Esophagus muscularis mucosa (tissue), 4 donors: ENCODE measurements around the gene TBKBP1. TPM values are rescaled to one million over a fixed set of nuclear protein-coding genes. Genes with fewer than 3 reads are reported as not detected.

Experiments
- DNase-seq: peaks from one replicate; pipeline ENCODE4 v3.0.0-alpha.2; 2017; ENCODE audit errors: extremely low spot score
- H3K27ac ChIP-seq, 4 donors: fragments of 200-600 bp; sonication (generic); replicated peaks in 1 of 4; 1 replicate in 3 of 4; 2 replicates in 1 of 4; pipeline ENCODE4 v1.5.1; 2016 to 2019; ENCODE audit warnings: mild to moderate bottlenecking in 1 of 4
- H3K27me3 ChIP-seq, 4 donors: fragments of 200-600 bp; sonication (generic); one replicate each; pipeline versions ENCODE4 v1.5.1 to v1.6.0; 2016 to 2019
- H3K36me3 ChIP-seq, 4 donors: fragments of 200-600 bp; sonication (generic); one replicate each; pipeline ENCODE4 v1.5.1; 2016 to 2019
- H3K4me1 ChIP-seq, 4 donors: fragments of 200-600 bp; sonication (generic); one replicate each; pipeline ENCODE4 v1.5.1; 2016 to 2019
- H3K4me3 ChIP-seq, 4 donors: fragments of 200-600 bp; sonication (generic); 1 replicate in 2 of 4; 2 replicates in 2 of 4; pipeline ENCODE4 v1.5.1; 2016 to 2019; ENCODE audit warnings: mild to moderate bottlenecking in 4 of 4, moderate library complexity in 1 of 4
- H3K9me3 ChIP-seq, 4 donors: fragments of 200-600 bp; sonication (generic); 1 replicate in 3 of 4; 2 replicates in 1 of 4; pipeline ENCODE4 v1.5.1; 2016 to 2019
- EP300 ChIP-seq: sonication (generic); formaldehyde crosslinking; IDR thresholded peaks from one replicate; pipeline ENCODE4 v1.6.1; 2017; ENCODE audit warnings: antibody characterized with exemption
- POLR2A ChIP-seq: fragments of 450-650 bp; IDR thresholded peaks from one replicate; pipeline ENCODE4 v1.6.1; 2017; ENCODE audit warnings: antibody characterized with exemption, moderate library complexity, mild to moderate bottlenecking, low read depth
- POLR2AphosphoS5 ChIP-seq, 2 donors: sonication (generic); formaldehyde crosslinking; IDR thresholded peaks; one replicate each; pipeline ENCODE4 v1.6.1; 2017; ENCODE audit warnings: antibody characterized with exemption in 2 of 2
- WGBS: methylation state at CpG from one replicate; pipeline ENCODE4 v1.1.5; 2018; 5-methylcytosine and 5-hydroxymethylcytosine counted together
- intact Hi-C: fragments of 100-400 bp; cut with DNase I; formaldehyde crosslinking; loops from one replicate; pipeline ENCODE4 v1.15.1; 2023
- total RNA-seq, 4 donors: library from RNA; depleted of rRNA; stranded (reverse); fragments of >200 nt; gene quantifications; one replicate each; pipeline versions ENCODE4 v1.1.0 to v1.2.1, GENCODE V29; 2016
- TF ChIP-seq, protein P1 (sequence below), 3 experiments: fragments of 200-600 bp in 2 of 3; fragments of 450-650 bp in 1 of 3; sonication (generic) in 2 of 3; IDR thresholded peaks; one replicate each; pipeline ENCODE4 v1.5.1; 2017 to 2019; ENCODE audit warnings: antibody characterized with exemption in 3 of 3, mild to moderate bottlenecking in 2 of 3, moderate library complexity in 1 of 3

The TBKBP1 gene
- total RNA-seq, 4 donors from 2014 or later: 11.9 to 26.9 (median 21.2) TPM

DNA sequence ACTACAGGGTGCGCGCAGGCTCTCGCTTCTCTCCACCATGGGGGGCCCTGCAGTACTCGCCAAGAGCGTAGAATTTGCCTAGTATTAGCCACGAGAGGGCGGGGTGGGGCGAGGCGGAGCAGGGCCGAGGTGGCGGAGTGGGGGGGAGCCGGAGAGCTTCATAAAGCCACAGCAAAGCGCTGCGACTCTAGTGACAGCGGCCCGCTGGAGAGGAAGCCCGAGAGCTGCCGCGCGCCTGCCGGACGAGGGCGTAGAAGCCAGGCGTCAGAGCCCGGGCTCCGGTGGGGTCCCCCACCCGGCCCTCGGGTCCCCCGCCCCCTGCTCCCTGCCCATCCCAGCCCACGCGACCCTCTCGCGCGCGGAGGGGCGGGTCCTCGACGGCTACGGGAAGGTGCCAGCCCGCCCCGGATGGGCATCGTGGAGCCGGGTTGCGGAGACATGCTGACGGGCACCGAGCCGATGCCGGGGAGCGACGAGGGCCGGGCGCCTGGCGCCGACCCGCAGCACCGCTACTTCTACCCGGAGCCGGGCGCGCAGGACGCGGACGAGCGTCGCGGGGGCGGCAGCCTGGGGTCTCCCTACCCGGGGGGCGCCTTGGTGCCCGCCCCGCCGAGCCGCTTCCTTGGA is 39.2 kb downstream of the TBKBP1 start, which contains the start of gene TBX21:
TSS of gene TBX21 (plus strand) at position 190 of the 627 bp plus-strand sequence. CDS start at position 409, 219 bp downstream.
- peak within 1 kb of the TSS; percentile 50 to 59 (median 52) for H3K4me3 ChIP-seq
- peaks cover 0 to 87% (median 23%) of the 10 kb centered on the region in 4 donors for H3K27me3 ChIP-seq
- no peaks in the 10 kb centered on the region for H3K9me3 ChIP-seq
- WGBS: under 1% methylated on average over 22 of the region's 73 CpGs
- intact Hi-C loops: no loop called here
- no peak for TF ChIP-seq POLR2AphosphoS5 (IDR thresholded peaks at IDR 0.05)
- TF ChIP-seq, protein P1, sequence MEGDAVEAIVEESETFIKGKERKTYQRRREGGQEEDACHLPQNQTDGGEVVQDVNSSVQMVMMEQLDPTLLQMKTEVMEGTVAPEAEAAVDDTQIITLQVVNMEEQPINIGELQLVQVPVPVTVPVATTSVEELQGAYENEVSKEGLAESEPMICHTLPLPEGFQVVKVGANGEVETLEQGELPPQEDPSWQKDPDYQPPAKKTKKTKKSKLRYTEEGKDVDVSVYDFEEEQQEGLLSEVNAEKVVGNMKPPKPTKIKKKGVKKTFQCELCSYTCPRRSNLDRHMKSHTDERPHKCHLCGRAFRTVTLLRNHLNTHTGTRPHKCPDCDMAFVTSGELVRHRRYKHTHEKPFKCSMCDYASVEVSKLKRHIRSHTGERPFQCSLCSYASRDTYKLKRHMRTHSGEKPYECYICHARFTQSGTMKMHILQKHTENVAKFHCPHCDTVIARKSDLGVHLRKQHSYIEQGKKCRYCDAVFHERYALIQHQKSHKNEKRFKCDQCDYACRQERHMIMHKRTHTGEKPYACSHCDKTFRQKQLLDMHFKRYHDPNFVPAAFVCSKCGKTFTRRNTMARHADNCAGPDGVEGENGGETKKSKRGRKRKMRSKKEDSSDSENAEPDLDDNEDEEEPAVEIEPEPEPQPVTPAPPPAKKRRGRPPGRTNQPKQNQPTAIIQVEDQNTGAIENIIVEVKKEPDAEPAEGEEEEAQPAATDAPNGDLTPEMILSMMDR (IDR thresholded peaks at IDR 0.05): peak in 1 of 3 experiments; percentile 12
- no peaks in the 10 kb centered on the region for H3K36me3 ChIP-seq
- H3K4me1 ChIP-seq: peaks cover 3 to 16% (median 14%) of the 10 kb centered on the region in 4 donors
- no peak within 1 kb of the TSS for H3K27ac ChIP-seq
- DNase-seq: no peak

DNA sequence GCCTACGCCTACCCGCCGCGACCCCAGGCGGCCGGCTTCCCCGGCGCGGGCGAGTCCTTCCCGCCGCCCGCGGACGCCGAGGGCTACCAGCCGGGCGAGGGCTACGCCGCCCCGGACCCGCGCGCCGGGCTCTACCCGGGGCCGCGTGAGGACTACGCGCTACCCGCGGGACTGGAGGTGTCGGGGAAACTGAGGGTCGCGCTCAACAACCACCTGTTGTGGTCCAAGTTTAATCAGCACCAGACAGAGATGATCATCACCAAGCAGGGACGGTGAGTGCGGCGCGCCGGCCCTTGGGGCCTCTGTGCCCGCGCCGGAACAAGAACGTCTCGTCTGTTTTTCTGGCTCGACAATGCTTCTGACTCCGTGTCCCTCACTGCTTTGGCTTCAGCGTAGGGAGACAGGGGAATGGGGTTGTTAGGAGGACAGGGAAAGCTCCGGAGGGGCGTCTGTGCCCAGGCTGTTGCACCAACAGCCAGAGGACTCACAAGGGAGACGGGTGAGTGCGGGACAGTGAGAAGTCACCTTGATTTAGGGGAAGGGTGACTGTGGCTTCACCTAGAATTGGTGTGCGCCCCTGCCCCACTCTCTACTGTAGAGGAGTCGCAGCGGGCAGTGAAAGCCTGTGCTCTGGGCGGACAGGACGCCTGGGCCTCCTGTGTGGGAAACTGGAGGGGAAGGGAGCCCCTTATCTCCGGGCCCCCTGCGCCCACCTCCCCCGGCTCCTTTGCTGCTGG is 39.9 kb downstream of the TBKBP1 start:
- intact Hi-C loops: no loop called here
- DNase-seq: no peak
- Histone ChIP-seq H3K4me1 (peaks cover 3 to 16% (median 14%) of the 10 kb centered on the region in 4 donors), H3K36me3 (no peaks in the 10 kb centered on the region), H3K9me3 (no peaks in the 10 kb centered on the region), H3K27me3 (peaks cover 0 to 88% (median 23%) of the 10 kb centered on the region in 4 donors), H3K4me3 (peak overlapping the region; percentile 50 to 59 (median 52)), H3K27ac (no peak overlapping the region)
- TF ChIP-seq POLR2AphosphoS5 (IDR thresholded peaks at IDR 0.05) (no peak), POLR2A (no peak), EP300 (no peak)
- TF ChIP-seq, protein P1 (IDR thresholded peaks at IDR 0.05): no peak
- WGBS: 11% methylated on average over 24 of the region's 60 CpGs

DNA sequence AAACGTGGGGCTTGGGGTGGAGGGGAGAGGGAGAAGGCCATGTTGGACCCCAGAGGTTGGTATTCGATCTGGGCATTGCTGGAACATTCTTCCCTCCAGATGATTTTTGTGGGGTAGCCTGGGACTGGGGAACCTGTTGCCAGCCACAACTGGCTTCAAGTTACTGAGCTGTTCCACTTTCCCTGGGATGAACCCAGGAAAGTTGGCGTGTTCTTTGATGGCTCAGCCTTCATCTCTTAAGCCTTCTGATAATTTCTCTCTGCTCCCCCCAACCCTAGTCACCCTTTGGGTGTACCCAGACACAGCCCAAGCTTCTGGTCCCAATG is 41.1 kb downstream of the TBKBP1 start:
- DNase-seq: no peak
- Histone ChIP-seq H3K9me3 (no peaks in the 10 kb centered on the region), H3K27ac (no peak overlapping the region), H3K36me3 (no peaks in the 10 kb centered on the region), H3K27me3 (peaks cover 0 to 87% (median 23%) of the 10 kb centered on the region in 4 donors), H3K4me1 (peaks cover 3 to 16% (median 14%) of the 10 kb centered on the region in 4 donors), H3K4me3 (peak overlapping the region in 1 of 4 donors; percentile 7)
- WGBS: 76% methylated on average over 3 of the region's 3 CpGs
- intact Hi-C loops: no loop called here
- TF ChIP-seq, protein P1 (IDR thresholded peaks at IDR 0.05): no peak
- TF ChIP-seq POLR2AphosphoS5 (IDR thresholded peaks at IDR 0.05) (no peak), EP300 (no peak), POLR2A (no peak)

DNA sequence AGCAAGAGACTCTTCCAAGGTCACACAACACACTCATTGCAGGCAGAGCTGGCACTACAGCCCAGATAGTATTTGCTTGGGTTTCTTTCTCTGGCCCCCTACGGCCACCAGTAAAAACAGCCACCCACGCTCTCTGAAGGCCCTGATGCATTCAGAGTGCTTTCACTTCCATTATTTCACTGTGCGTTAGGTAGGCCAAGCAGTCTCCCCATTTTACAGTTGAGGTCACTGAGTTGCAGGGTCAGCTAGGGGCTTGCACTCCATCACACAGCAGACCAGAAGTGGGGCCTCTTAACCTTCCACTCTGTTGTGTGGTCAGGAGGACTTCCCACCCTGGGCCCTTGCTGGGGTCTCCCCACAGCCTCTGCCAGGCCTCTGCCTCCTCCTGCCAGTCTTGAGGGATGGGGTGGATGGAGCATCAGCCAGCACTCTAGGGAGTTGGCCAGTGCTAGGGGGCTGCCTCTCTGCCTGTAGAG is 41.6 kb downstream of the TBKBP1 start:
- no peaks in the 10 kb centered on the region for H3K36me3 ChIP-seq
- no peak for DNase-seq
- intact Hi-C loops: no loop called here
- no peaks in the 10 kb centered on the region for H3K9me3 ChIP-seq
- no peak overlapping the region for H3K4me3 ChIP-seq
- peaks cover 0 to 87% (median 23%) of the 10 kb centered on the region in 4 donors for H3K27me3 ChIP-seq
- 71% methylated on average over 2 of the region's 3 CpGs for WGBS
- H3K4me1 ChIP-seq: peaks cover 3 to 16% (median 14%) of the 10 kb centered on the region in 4 donors
- TF ChIP-seq, protein P1 (IDR thresholded peaks at IDR 0.05): no peak
- TF ChIP-seq EP300 (no peak), POLR2A (no peak), POLR2AphosphoS5 (IDR thresholded peaks at IDR 0.05) (no peak)
- H3K27ac ChIP-seq: no peak overlapping the region
